Measurements from ENCODE around the gene TRMT11. TPM values are rescaled to one million over a fixed set of nuclear protein-coding genes. Genes with fewer than 3 reads are reported as not detected.
"Not testable (repeated sequence)": the region's sequence is repeated elsewhere in the genome, so short reads cannot be mapped to it uniquely, and the experiment has no call there.

Gene TRMT11
- total and polyA plus RNA-seq, 9 donors: 10.7 to 29.9 (median 23.9) TPM

GRCh38 chr6:125950293-125950692 lies 36.0 kb upstream of the TRMT11 start:
- DNase-seq: no peak
- TF ChIP-seq CTCF (IDR thresholded peaks at IDR 0.05) (no peak), EP300 (IDR thresholded peaks at IDR 0.05) (no peak), POLR2A (IDR thresholded peaks at IDR 0.05) (no peak)
- no peak overlapping the region for H3K4me3 ChIP-seq
- H3K36me3 ChIP-seq: no peaks in the 10 kb centered on the region
- no peak overlapping the region for H3K27ac ChIP-seq
- H3K4me1 ChIP-seq (ENCODE audit: insufficient read depth): no peaks in the 10 kb centered on the region
- intact Hi-C loops (cut with DNase I): no loop called here
- H3K9me3 ChIP-seq: no peaks in the 10 kb centered on the region
- no peaks in the 10 kb centered on the region for H3K27me3 ChIP-seq
- WGBS, 3 donors: 73 to 81% (median 75%) methylated on average over 6 of the region's 6 CpGs

GRCh38 chr6:125950716-125951115 lies 35.6 kb upstream of the TRMT11 start:
- intact Hi-C loops (cut with DNase I); H3K27me3 ChIP-seq; H3K4me3 ChIP-seq; H3K9me3 ChIP-seq; H3K4me1 ChIP-seq (ENCODE audit: insufficient read depth); H3K36me3 ChIP-seq; DNase-seq; H3K27ac ChIP-seq: not testable (repeated sequence)
- WGBS, 3 donors: 67 to 78% (median 71%) methylated on average over 6 of the region's 6 CpGs

GRCh38 chr6:125951323-125951722 lies 35.0 kb upstream of the TRMT11 start:
- Histone ChIP-seq H3K9me3 (no peaks in the 10 kb centered on the region), H3K27me3 (no peaks in the 10 kb centered on the region), H3K4me1 (ENCODE audit: insufficient read depth) (no peaks in the 10 kb centered on the region), H3K27ac (no peak overlapping the region), H3K36me3 (no peaks in the 10 kb centered on the region), H3K4me3 (no peak overlapping the region)
- intact Hi-C loops (cut with DNase I): no loop called here
- TF ChIP-seq CTCF (IDR thresholded peaks at IDR 0.05) (no peak), POLR2A (IDR thresholded peaks at IDR 0.05) (no peak), EP300 (IDR thresholded peaks at IDR 0.05) (no peak)
- no peak for DNase-seq
- WGBS, 3 donors: 78 to 81% (median 79%) methylated on average over 1 of the region's 1 CpG

- H3K27ac ChIP-seq: no peak overlapping the region
- H3K4me3 ChIP-seq: no peak overlapping the region
- TF ChIP-seq POLR2A (IDR thresholded peaks at IDR 0.05): no peak
- TF ChIP-seq EP300 (IDR thresholded peaks at IDR 0.05): no peak
- TF ChIP-seq CTCF (IDR thresholded peaks at IDR 0.05): no peak
- peaks cover 1% of the 10 kb centered on the region for H3K4me1 ChIP-seq (ENCODE audit: insufficient read depth)
- no peaks in the 10 kb centered on the region for H3K36me3 ChIP-seq
- DNase-seq: no peak
- intact Hi-C loops (cut with DNase I): no loop called here
- no peaks in the 10 kb centered on the region for H3K27me3 ChIP-seq
- 79 to 81% (median 80%) methylated on average over 7 of the region's 7 CpGs for WGBS, 3 donors
- no peaks in the 10 kb centered on the region for H3K9me3 ChIP-seq
Observed at GRCh38 chr6:125952764-125953501, 33.4 kb upstream of the TRMT11 start.

- H3K27ac ChIP-seq: no peak overlapping the region
- TF ChIP-seq EP300 (IDR thresholded peaks at IDR 0.05): no peak
- no peak for TF ChIP-seq CTCF (IDR thresholded peaks at IDR 0.05)
- no peak for TF ChIP-seq POLR2A (IDR thresholded peaks at IDR 0.05)
- H3K4me3 ChIP-seq: no peak overlapping the region
- 64 to 72% (median 72%) methylated on average over 11 of the region's 11 CpGs for WGBS, 3 donors
- DNase-seq: no peak
- H3K36me3 ChIP-seq: no peaks in the 10 kb centered on the region
- no peaks in the 10 kb centered on the region for H3K27me3 ChIP-seq
- no peaks in the 10 kb centered on the region for H3K9me3 ChIP-seq
- peaks cover 6% of the 10 kb centered on the region for H3K4me1 ChIP-seq (ENCODE audit: insufficient read depth)
- intact Hi-C loops (cut with DNase I): no loop called here
Observed at GRCh38 chr6:125953502-125953875, 32.9 kb upstream of the TRMT11 start.

Measured in ovary (tissue), 9 donors.